CD4-positive, alpha-beta T cell (primary cell): ENCODE measurements around the gene CHST15. TPM values are rescaled to one million over a fixed set of nuclear protein-coding genes. Genes with fewer than 3 reads are reported as not detected.

Source experiments
- ATAC-seq: fragments of 200-7000 bp; cut with Tn5 transposase; one replicate; pipeline ENCODE4 v1.10.0; 2022; ENCODE audit warnings: mild to moderate bottlenecking; ENCODE audit not compliant: poor library complexity
- CTCF ChIA-PET: fragments of 350-600 bp; sonication (Branson Sonifier 250); formaldehyde crosslinking; loops from one replicate; lab custom pipeline; 2021; ENCODE audit warnings: antibody characterized with exemption, inconsistent platforms; lab: Charles Lee
- POLR2A ChIA-PET: fragments of 350-600 bp; sonication (Branson Sonifier 250); formaldehyde crosslinking; loops from one replicate; lab custom pipeline; 2021; ENCODE audit warnings: antibody characterized with exemption, inconsistent platforms; lab: Charles Lee
- DNase-seq, 14 experiments: peaks; one replicate each; pipeline ENCODE4 v3.0.0-alpha.2; 2013 to 2020; ENCODE audit warnings: mixed read lengths in 2 of 14
- H3K27ac ChIP-seq, 2 donors: one replicate each; pipeline versions ENCODE4 v1.5.1 to v1.7.0; 2013; ENCODE audit warnings: low read length in 2 of 2, low read depth in 1 of 2, mild to moderate bottlenecking in 1 of 2
- H3K27me3 ChIP-seq, 2 experiments: 1 replicate in 1 of 2; 2 replicates in 1 of 2; pipeline versions ENCODE4 v1.6.1 to v1.7.0; 2013; ENCODE audit warnings: low read length in 2 of 2, control low read depth in 1 of 2, mild to moderate bottlenecking in 1 of 2, moderate library complexity in 1 of 2; ENCODE audit not compliant: insufficient read depth in 2 of 2, control insufficient read depth in 1 of 2
- H3K36me3 ChIP-seq: one replicate; pipeline ENCODE4 v1.6.1; 2013; ENCODE audit warnings: low read length, control low read depth; ENCODE audit not compliant: insufficient read depth
- H3K4me1 ChIP-seq: one replicate; pipeline ENCODE4 v1.6.1; 2013; ENCODE audit warnings: low read length, control low read depth; ENCODE audit not compliant: insufficient read depth
- H3K4me3 ChIP-seq: one replicate; pipeline ENCODE4 v1.5.1; 2013; ENCODE audit warnings: mild to moderate bottlenecking, low read length, moderate library complexity
- H3K9me3 ChIP-seq, 2 experiments: 1 replicate in 1 of 2; 2 replicates in 1 of 2; pipeline versions ENCODE4 v1.6.1 to v1.7.0; 2013; ENCODE audit warnings: low read length in 2 of 2, mild to moderate bottlenecking in 2 of 2, control low read depth in 1 of 2, moderate library complexity in 1 of 2; ENCODE audit not compliant: control insufficient read depth in 1 of 2, insufficient read depth in 1 of 2
- H3K27ac Mint-ChIP-seq: one replicate; pipeline ENCODE4 v1.8.0; 2020; ENCODE audit warnings: mixed read lengths
- H3K27me3 Mint-ChIP-seq: one replicate; pipeline ENCODE4 v1.8.0; 2021; ENCODE audit warnings: mixed read lengths
- H3K36me3 Mint-ChIP-seq: one replicate; pipeline ENCODE4 v1.8.0; 2021; ENCODE audit warnings: low read depth, mixed read lengths
- H3K4me1 Mint-ChIP-seq: one replicate; pipeline ENCODE4 v1.8.0; 2021; ENCODE audit warnings: low read depth, mixed read lengths
- H3K4me3 Mint-ChIP-seq: one replicate; pipeline ENCODE4 v1.8.0; 2020; ENCODE audit warnings: mild to moderate bottlenecking, mixed read lengths
- H3K9me3 Mint-ChIP-seq: one replicate; pipeline ENCODE4 v1.8.0; 2020; ENCODE audit warnings: mixed read lengths
- intact Hi-C, 2 experiments: fragments of 100-400 bp; cut with DNase I in 1 of 2; cut with micrococcal nuclease in 1 of 2; formaldehyde crosslinking; loops; one replicate each; pipeline versions ENCODE4 v1.15.1 to v1.9.0; 2023 to 2025; cut with DNase I, micrococcal nuclease
- total RNA-seq, 174 experiments: library from RNA in 2 of 174; stranded (reverse) in 2 of 174; gene quantifications; one replicate each; pipeline ENCODE4 v1.2.3 and lab custom pipeline; 2021 to 2026
- TF ChIP-seq, protein P1 (sequence below): fragments of 200-600 bp; IDR thresholded peaks from one replicate; pipeline ENCODE4 v1.8.0; 2022; ENCODE audit warnings: antibody characterized with exemption, mild to moderate bottlenecking

CHST15 gene
- total RNA-seq, 2 experiments from 2014 or later, result 0.42 to 0.52 TPM

DNA sequence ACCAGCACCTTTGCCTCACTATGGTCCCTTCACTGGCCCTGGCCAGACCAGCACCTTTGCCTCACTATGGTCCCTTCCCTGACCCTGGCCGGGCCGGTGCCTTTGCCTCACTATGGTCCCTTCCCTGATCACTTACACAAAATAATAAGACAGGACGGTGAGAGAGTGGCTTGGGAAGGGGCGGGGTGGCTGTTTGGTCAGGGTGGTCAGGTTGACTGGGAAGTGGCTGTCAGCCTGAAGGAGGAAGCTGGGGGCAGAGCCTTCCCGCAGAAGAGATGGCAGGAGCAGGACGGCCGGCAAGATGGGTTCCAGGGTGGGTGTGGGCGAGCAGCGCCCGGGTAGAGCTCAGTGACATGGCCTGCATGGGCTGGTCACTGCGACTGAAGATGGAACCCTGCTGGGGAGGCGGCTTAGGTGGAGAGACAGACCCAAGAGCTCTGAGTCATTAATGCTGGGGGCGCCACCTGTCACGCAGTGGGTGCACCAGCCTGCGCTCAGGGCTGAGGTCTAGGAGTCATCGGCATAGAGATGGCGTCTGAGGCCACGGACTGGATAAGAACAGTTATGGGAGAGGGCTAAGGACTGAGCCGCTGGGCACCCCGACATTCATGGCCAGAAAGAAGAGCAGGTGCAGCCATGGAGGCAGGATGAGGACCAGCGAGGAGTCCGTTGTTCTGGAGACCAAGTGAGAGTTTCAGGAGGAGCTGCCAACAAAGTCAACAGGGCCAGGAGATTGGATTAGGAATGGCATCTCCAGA, 91.8 kb downstream of the CHST15 start:
- no peak overlapping the region for H3K4me3 ChIP-seq
- intact Hi-C loops, result no loop called here
- H3K36me3 ChIP-seq, result no peaks in the 10 kb centered on the region
- H3K9me3 Mint-ChIP-seq, result no peaks in the 10 kb centered on the region
- no peaks in the 10 kb centered on the region for H3K27me3 ChIP-seq
- no peaks in the 10 kb centered on the region for H3K36me3 Mint-ChIP-seq
- CTCF ChIA-PET, result no interaction called here
- ATAC-seq (no peak), DNase-seq (peak in 1 of 14 experiments; percentile 4)
- H3K4me3 Mint-ChIP-seq, result no peak overlapping the region
- TF ChIP-seq, protein P1, sequence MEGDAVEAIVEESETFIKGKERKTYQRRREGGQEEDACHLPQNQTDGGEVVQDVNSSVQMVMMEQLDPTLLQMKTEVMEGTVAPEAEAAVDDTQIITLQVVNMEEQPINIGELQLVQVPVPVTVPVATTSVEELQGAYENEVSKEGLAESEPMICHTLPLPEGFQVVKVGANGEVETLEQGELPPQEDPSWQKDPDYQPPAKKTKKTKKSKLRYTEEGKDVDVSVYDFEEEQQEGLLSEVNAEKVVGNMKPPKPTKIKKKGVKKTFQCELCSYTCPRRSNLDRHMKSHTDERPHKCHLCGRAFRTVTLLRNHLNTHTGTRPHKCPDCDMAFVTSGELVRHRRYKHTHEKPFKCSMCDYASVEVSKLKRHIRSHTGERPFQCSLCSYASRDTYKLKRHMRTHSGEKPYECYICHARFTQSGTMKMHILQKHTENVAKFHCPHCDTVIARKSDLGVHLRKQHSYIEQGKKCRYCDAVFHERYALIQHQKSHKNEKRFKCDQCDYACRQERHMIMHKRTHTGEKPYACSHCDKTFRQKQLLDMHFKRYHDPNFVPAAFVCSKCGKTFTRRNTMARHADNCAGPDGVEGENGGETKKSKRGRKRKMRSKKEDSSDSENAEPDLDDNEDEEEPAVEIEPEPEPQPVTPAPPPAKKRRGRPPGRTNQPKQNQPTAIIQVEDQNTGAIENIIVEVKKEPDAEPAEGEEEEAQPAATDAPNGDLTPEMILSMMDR, result no peak
- H3K27ac ChIP-seq, result no peak overlapping the region
- peaks cover 23% of the 10 kb centered on the region for H3K27me3 Mint-ChIP-seq
- H3K4me1 Mint-ChIP-seq, result no peaks in the 10 kb centered on the region
- no peak overlapping the region for H3K27ac Mint-ChIP-seq
- POLR2A ChIA-PET, result no interaction called here
- H3K9me3 ChIP-seq, result no peaks in the 10 kb centered on the region
- H3K4me1 ChIP-seq, result no peaks in the 10 kb centered on the region

DNA sequence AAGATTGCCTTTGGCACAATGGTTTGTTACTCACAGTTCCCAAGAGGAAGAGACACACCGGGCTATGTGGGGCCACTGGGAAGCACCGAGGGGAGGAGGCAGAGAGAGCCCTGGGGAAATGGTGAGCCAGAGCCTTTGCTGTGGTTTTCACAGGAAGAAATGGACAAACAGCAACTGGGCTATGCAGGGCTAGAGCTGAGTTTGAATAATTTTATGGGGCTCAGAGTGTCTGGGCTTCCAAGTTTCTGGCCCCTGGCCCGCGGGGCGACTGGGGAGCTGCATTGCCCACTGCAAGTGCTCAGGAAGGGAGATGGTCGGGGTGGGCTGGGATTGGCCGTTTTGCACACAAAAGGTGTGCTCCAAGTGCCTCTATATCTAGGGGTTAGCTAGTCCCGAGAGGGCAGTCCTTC, 92.6 kb downstream of the CHST15 start:
- Histone ChIP-seq H3K27ac (no peak overlapping the region), H3K4me1 (no peaks in the 10 kb centered on the region), H3K36me3 (no peaks in the 10 kb centered on the region), H3K4me3 (no peak overlapping the region), H3K27me3 (no peaks in the 10 kb centered on the region), H3K9me3 (no peaks in the 10 kb centered on the region)
- Mint-ChIP-seq H3K9me3 (no peaks in the 10 kb centered on the region), H3K27ac (no peak overlapping the region), H3K27me3 (peaks cover 30% of the 10 kb centered on the region), H3K4me1 (peaks cover 1% of the 10 kb centered on the region), H3K36me3 (no peaks in the 10 kb centered on the region), H3K4me3 (no peak overlapping the region)
- intact Hi-C loops, result no loop called here
- ATAC-seq (no peak), DNase-seq (peak in 2 of 14 experiments; percentile 18 to 33)
- TF ChIP-seq, protein P1, result no peak
- ChIA-PET CTCF (no interaction called here), POLR2A (no interaction called here)

DNA sequence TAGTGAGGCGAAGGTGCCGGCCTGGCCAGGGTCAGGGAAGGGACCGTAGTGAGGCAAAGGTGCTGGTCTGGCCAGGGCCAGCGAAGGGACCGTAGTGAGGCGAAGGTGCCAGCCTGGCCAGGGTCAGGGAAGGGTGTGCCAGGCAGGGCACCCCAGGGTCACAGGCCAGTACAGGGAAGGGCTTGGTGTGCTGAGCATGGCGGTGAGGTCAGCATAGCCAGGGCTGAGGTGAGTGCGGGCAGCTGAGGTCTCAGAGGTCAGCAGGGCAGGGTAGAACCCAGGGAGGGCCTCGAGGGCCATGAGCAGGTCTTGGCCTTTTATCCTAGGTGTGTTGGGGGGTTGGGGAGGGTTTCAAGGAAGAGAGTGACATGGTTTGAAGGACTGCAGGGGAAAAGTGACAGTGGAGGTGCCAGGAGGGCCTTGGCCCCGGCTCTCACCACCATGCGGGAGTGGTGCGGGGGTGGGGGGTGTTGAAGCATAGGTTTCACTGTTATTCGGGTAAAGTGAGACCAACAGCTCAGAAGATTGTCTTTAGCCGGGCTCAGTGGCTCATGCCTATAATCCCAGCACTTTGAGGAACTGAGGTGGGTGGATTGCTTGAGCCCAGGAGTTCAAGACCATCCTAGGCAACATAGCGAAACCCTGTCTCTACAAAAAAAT, 93.3 kb downstream of the CHST15 start:
- H3K9me3 Mint-ChIP-seq, result no peaks in the 10 kb centered on the region
- no peaks in the 10 kb centered on the region for H3K36me3 Mint-ChIP-seq
- no peak overlapping the region for H3K27ac Mint-ChIP-seq
- CTCF ChIA-PET, result no interaction called here
- Histone ChIP-seq H3K9me3 (no peaks in the 10 kb centered on the region), H3K4me1 (peaks cover 7% of the 10 kb centered on the region), H3K36me3 (no peaks in the 10 kb centered on the region), H3K27me3 (peaks cover 0 to 7% of the 10 kb centered on the region in 2 experiments), H3K4me3 (no peak overlapping the region), H3K27ac (no peak overlapping the region)
- TF ChIP-seq, protein P1, result no peak
- peaks cover 35% of the 10 kb centered on the region for H3K27me3 Mint-ChIP-seq
- intact Hi-C loops, result loop anchor here in 1 of 2 experiments (10.0 kb wide), 2 partner anchors 745 to 825 kb away; partner anchors contain the start of gene FAM53B
- H3K4me1 Mint-ChIP-seq, result peaks cover 8% of the 10 kb centered on the region
- no peak overlapping the region for H3K4me3 Mint-ChIP-seq
- DNase-seq (peak in 1 of 14 experiments; percentile 4), ATAC-seq (no peak)
- POLR2A ChIA-PET, result no interaction called here
